Body of pancreas (tissue), 4 donors: ENCODE data around the gene SLC29A3. TPM values are rescaled to one million over a fixed set of nuclear protein-coding genes. Genes with fewer than 3 reads are reported as not detected.

ENCODE experiments used
- ATAC-seq: fragments of 150-250 bp; one replicate; pipeline ENCODE4 v1.9.1; 2016
- DNase-seq, 4 donors: peaks; one replicate each; pipeline ENCODE4 v3.0.0-alpha.2; 2019
- H3K27ac ChIP-seq, 4 donors: fragments of 200-600 bp; sonication (generic); 1 replicate in 3 of 4; 2 replicates in 1 of 4; pipeline versions ENCODE4 v1.5.1 to v1.6.1; 2016 to 2019; ENCODE audit warnings: mild to moderate bottlenecking in 1 of 4, mixed read lengths in 1 of 4, moderate library complexity in 1 of 4
- H3K27me3 ChIP-seq, 2 donors: fragments of 200-600 bp; sonication (generic); one replicate each; pipeline ENCODE4 v1.6.0; 2016; ENCODE audit warnings: mild to moderate bottlenecking in 1 of 2
- H3K36me3 ChIP-seq, 2 donors: fragments of 200-600 bp; sonication (generic); replicated peaks in 1 of 2; 2 replicates each; pipeline ENCODE4 v1.5.1; 2016; ENCODE audit warnings: low read depth in 2 of 2; ENCODE audit not compliant: insufficient read depth in 1 of 2
- H3K4me1 ChIP-seq: fragments of 200-600 bp; sonication (generic); one replicate; pipeline ENCODE4 v1.6.0; 2016
- H3K4me3 ChIP-seq, 2 donors: fragments of 200-600 bp; sonication (generic); 1 replicate in 1 of 2; 2 replicates in 1 of 2; pipeline ENCODE4 v1.5.1; 2016 to 2019
- H3K9me3 ChIP-seq, 3 donors: fragments of 200-600 bp; sonication (generic); 1 replicate in 2 of 3; 2 replicates in 1 of 3; pipeline ENCODE4 v1.5.1; 2016
- CTCF ChIP-seq, 7 experiments: fragments of 450-650 bp in 4 of 7; fragments of 200-600 bp in 3 of 7; sonication (generic) in 3 of 7; IDR thresholded peaks; one replicate each; pipeline ENCODE4 v1.5.1; 2016 to 2019; ENCODE audit warnings: antibody characterized with exemption in 7 of 7
- POLR2A ChIP-seq, 3 donors: fragments of 450-650 bp; IDR thresholded peaks; one replicate each; pipeline ENCODE4 v1.6.1; 2016; ENCODE audit warnings: antibody characterized with exemption in 3 of 3, mild to moderate bottlenecking in 2 of 3
- WGBS, 2 donors: methylation state at CpG; one replicate each; pipeline ENCODE4 v1.1.5; 2017; 5-methylcytosine and 5-hydroxymethylcytosine counted together
- intact Hi-C: fragments of 100-400 bp; cut with DNase I; formaldehyde crosslinking; loops from one replicate; pipeline ENCODE4 v1.15.1; 2023
- total RNA-seq, 2 donors: library from RNA; depleted of rRNA; stranded (reverse); fragments of >200 nt; gene quantifications; one replicate each; pipeline ENCODE4 v1.1.0, GENCODE V29; 2016

SLC29A3 gene
- total RNA-seq, 2 donors from 2014 or later, result 0.99 to 5.2 TPM

GRCh38 chr10:71370031-71370430 lies 51.0 kb downstream of the SLC29A3 start:
- Histone ChIP-seq H3K9me3 (no peaks in the 10 kb centered on the region), H3K4me3 (no peak overlapping the region), H3K4me1 (no peaks in the 10 kb centered on the region), H3K27me3 (no peaks in the 10 kb centered on the region), H3K36me3 (no peaks in the 10 kb centered on the region), H3K27ac (no peak overlapping the region)
- intact Hi-C loops, result no loop called here
- WGBS, 2 donors, result 63 to 77% methylated on average over 3 of the region's 3 CpGs
- TF ChIP-seq POLR2A (IDR thresholded peaks at IDR 0.05) (no peak), CTCF (IDR thresholded peaks at IDR 0.05) (no peak)
- no peak for DNase-seq
- no peak for ATAC-seq

- DNase-seq, result peak in 1 of 4 donors; percentile 17
Observed at GRCh38 chr10:71371750-71372166, 52.7 kb downstream of the SLC29A3 start.

GRCh38 chr10:71372882-71373495 lies 53.9 kb downstream of the SLC29A3 start:
- TF ChIP-seq POLR2A (IDR thresholded peaks at IDR 0.05) (no peak), CTCF (IDR thresholded peaks at IDR 0.05) (no peak)
- ATAC-seq (no peak), DNase-seq (no peak)
- intact Hi-C loops, result no loop called here
- peaks cover 11% of the 10 kb centered on the region for H3K4me1 ChIP-seq
- no peaks in the 10 kb centered on the region for H3K27me3 ChIP-seq
- H3K9me3 ChIP-seq, result no peaks in the 10 kb centered on the region
- WGBS, 2 donors, result 60 to 65% methylated on average over 9 to 10 of the region's 10 CpGs
- peak overlapping the region in 1 of 4 donors; percentile 29 for H3K27ac ChIP-seq
- H3K36me3 ChIP-seq, result no peaks in the 10 kb centered on the region
- H3K4me3 ChIP-seq, result no peak overlapping the region

More at GRCh38 chr10:71371750-71372166, 52.7 kb downstream of the SLC29A3 start:
- intact Hi-C loops, result no loop called here
- Histone ChIP-seq H3K27ac (no peak overlapping the region), H3K9me3 (no peaks in the 10 kb centered on the region), H3K27me3 (no peaks in the 10 kb centered on the region), H3K4me3 (no peak overlapping the region), H3K36me3 (no peaks in the 10 kb centered on the region), H3K4me1 (peaks cover 4% of the 10 kb centered on the region)
- WGBS, 2 donors, result 38 to 39% methylated on average over 6 of the region's 6 CpGs
- no peak for ATAC-seq
- TF ChIP-seq CTCF (IDR thresholded peaks at IDR 0.05) (no peak), POLR2A (IDR thresholded peaks at IDR 0.05) (no peak)

GRCh38 chr10:71374481-71375233 lies 55.6 kb downstream of the SLC29A3 start:
- H3K36me3 ChIP-seq, result no peaks in the 10 kb centered on the region
- no peak overlapping the region for H3K27ac ChIP-seq
- peaks cover 11% of the 10 kb centered on the region for H3K4me1 ChIP-seq
- no peak overlapping the region for H3K4me3 ChIP-seq
- ATAC-seq (no peak), DNase-seq (no peak)
- intact Hi-C loops, result no loop called here
- no peaks in the 10 kb centered on the region for H3K27me3 ChIP-seq
- 74 to 81% methylated on average over 10 to 11 of the region's 11 CpGs for whole genome bisulfite sequencing, 2 donors
- no peaks in the 10 kb centered on the region for H3K9me3 ChIP-seq
- TF ChIP-seq POLR2A (IDR thresholded peaks at IDR 0.05), result no peak
- no peak for TF ChIP-seq CTCF (IDR thresholded peaks at IDR 0.05)
